Measurements from ENCODE around the gene BABAM2. TPM values are rescaled to one million over a fixed set of nuclear protein-coding genes. Genes with fewer than 3 reads are reported as not detected.

BABAM2 gene
- total and polyA plus RNA-seq, 10 of the 15 experiments (the other 5 are each of a cell fraction or from before 2014, with no cell fraction given), result 30.7 to 59.9 (median 44.5) TPM

DNA sequence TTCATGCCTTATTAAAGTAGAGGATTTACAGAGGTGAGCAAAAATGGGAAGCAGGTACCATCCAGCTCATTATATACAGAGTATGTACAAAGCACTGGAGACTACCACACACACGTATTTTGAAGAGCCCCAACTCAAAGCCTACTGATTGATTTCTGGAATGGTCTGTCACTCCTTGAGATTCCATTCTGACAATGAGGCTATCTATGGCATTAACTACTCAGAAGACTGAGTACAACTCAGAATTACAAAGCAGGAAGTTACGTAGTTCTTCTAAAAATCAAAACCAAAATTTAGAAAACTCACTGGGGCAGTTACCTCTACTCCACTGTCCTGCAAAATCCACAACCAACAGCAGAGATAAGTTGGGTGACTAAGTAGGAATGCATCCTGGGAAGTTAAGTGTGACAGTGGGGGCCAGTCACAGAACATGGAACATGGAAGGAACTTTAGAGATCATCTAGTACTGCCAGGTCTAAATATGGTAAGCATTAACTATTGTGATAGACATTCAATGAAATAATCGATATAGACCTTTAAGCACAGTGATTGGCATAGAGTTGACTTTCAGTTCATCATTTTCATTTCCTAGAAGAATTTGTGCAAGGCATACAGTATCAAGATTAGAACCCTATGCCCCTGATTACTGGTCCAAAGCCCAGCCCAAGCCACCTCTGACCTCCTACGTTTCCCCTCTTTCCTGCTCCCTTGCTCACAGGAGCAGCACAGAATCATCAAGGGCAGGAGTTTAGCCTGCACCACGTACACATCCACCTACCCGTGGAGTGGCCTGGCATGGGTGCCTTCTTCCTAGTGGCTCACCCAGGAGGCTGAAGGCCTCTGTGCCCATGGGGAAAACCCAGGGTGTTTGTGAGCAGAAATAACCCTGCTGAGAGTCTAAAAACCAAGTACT, 422.0 kb downstream of the BABAM2 start (continued):
- TF ChIP-seq ATF2 (IDR thresholded peaks at IDR 0.05; ENCODE audit: low read length) (no peak), SIX5 (IDR thresholded peaks at IDR 0.05; ENCODE audit: low read depth, low read length, severe bottlenecking) (no peak), BCL11A (IDR thresholded peaks at IDR 0.05; ENCODE audit: low read depth, low read length) (no peak), CBFB (IDR thresholded peaks at IDR 0.05; ENCODE audit: low read depth) (no peak), ZBTB33 (IDR thresholded peaks at IDR 0.05) (no peak), CTCF (IDR thresholded peaks at IDR 0.05 in 2 of 3, conservative IDR thresholded peaks at IDR 0.05 in 1 of 3; ENCODE audit: control insufficient read depth in 2 of 3, extremely low read depth in 1 of 3, insufficient read depth in 1 of 3, low read depth in 3 of 3, low read length in 3 of 3) (no peak), NFYA (IDR thresholded peaks at IDR 0.05; ENCODE audit: borderline replicate concordance, low read depth, low read length) (no peak)
